Heart left ventricle (tissue), 16 donors: Measurements from ENCODE around the gene CAMTA1. TPM values are rescaled to one million over a fixed set of nuclear protein-coding genes. Genes with fewer than 3 reads are reported as not detected.

ENCODE experiments used
- ATAC-seq, 4 donors: fragments of 200-7000 bp; cut with Tn5 transposase; one replicate each; pipeline ENCODE4 v1.9.1; 2020 to 2022; ENCODE audit warnings: moderate library complexity in 4 of 4, mild to moderate bottlenecking in 3 of 4, moderate number of reproducible peaks in 1 of 4
- DNase-seq, 5 donors: peaks; one replicate each; pipeline ENCODE4 v3.0.0-alpha.2; 2020
- H3K27ac ChIP-seq, 12 donors: fragments of 200-600 bp; sonication (generic) in 4 of 12; one replicate each; pipeline versions ENCODE4 v1.5.0 to v1.8.0; 2016 to 2022; ENCODE audit warnings: mild to moderate bottlenecking in 2 of 12
- H3K27me3 ChIP-seq, 9 donors: fragments of 200-600 bp; sonication (generic) in 2 of 9; one replicate each; pipeline versions ENCODE4 v1.5.1 to v1.8.0; 2016 to 2022; ENCODE audit warnings: mild to moderate bottlenecking in 3 of 9
- H3K36me3 ChIP-seq, 9 donors: fragments of 200-600 bp; sonication (generic) in 2 of 9; one replicate each; pipeline versions ENCODE4 v1.5.0 to v1.8.0; 2018 to 2022; ENCODE audit warnings: mild to moderate bottlenecking in 2 of 9
- H3K4me1 ChIP-seq, 12 donors: fragments of 200-600 bp; sonication (generic) in 4 of 12; one replicate each; pipeline versions ENCODE4 v1.5.0 to v1.8.0; 2016 to 2022; ENCODE audit warnings: mild to moderate bottlenecking in 3 of 12
- H3K4me3 ChIP-seq, 12 donors: fragments of 200-600 bp; sonication (generic) in 4 of 12; one replicate each; pipeline versions ENCODE4 v1.5.0 to v1.8.0; 2017 to 2022; ENCODE audit warnings: mild to moderate bottlenecking in 9 of 12, moderate library complexity in 4 of 12
- H3K9me3 ChIP-seq, 12 donors: fragments of 200-600 bp; sonication (generic) in 4 of 12; one replicate each; pipeline versions ENCODE4 v1.5.0 to v1.8.0; 2016 to 2022; ENCODE audit warnings: mild to moderate bottlenecking in 1 of 12
- CTCF ChIP-seq, 12 donors: fragments of 200-600 bp; sonication (generic) in 4 of 12; IDR thresholded peaks; one replicate each; pipeline versions ENCODE4 v1.5.0 to v1.8.0; 2018 to 2022; ENCODE audit warnings: antibody characterized with exemption in 12 of 12, mild to moderate bottlenecking in 5 of 12
- POLR2A ChIP-seq, 2 donors: fragments of 450-650 bp; IDR thresholded peaks; one replicate each; pipeline ENCODE4 v1.6.1; 2017; ENCODE audit warnings: antibody characterized with exemption in 2 of 2, mild to moderate bottlenecking in 2 of 2, moderate library complexity in 2 of 2
- WGBS, 4 donors: extraction: QIAGEN DNeasy Blood & Tissue Kit in 2 of 4; methylation state at CpG; one replicate each; pipeline versions ENCODE4 v1.1.5 to v1.1.7; 2013 to 2018; 5-methylcytosine and 5-hydroxymethylcytosine counted together
- intact Hi-C, 10 donors: fragments of 100-400 bp; cut with DNase I; formaldehyde crosslinking; loops; one replicate each; pipeline versions ENCODE4 v1.11.1 to v1.14.2; 2022
- polyA plus RNA-seq, 2 donors: library from polyadenylated mRNA; stranded (reverse); fragments of 200-250 nt; gene quantifications; one replicate each; pipeline ENCODE4 v1.2.3, GENCODE V29; 2013
- total RNA-seq, 9 donors: library from RNA; depleted of rRNA in 2 of 9; stranded (reverse); fragments of >200 nt in 2 of 9; fragmentation: NEBNext Ultra II Directional in 3 of 9; extraction: Animal tissue kit (Norgen Biotek cat#: 25700) in 3 of 9; gene quantifications; one replicate each; pipeline versions ENCODE4 v1.1.0 to v1.2.4, GENCODE V29; 2016 to 2023
- donor health status: ischemic (EF 13 %, LVEDD 7.1; RV severe dilation, severe dysfunction).
- donor health status: healthy with polysubstance abuse.
- donor health status: DM: no; HTN: yes; CAD: no.
- donor health status: DM: no; HTN: no; CAD: no.
- donor health status: ischemic (EF 25% LVEDD 6.9; RV normal size, moderate dysfunction).
- donor health status: ischemic (EF 25% LVEDD 5.7; RV mildly dilated, moderate dysfunction).
- donor health status: healthy.
- donor health status: DM: yes; HTN: yes; CAD: no.
- donor health status: ischemic (EF 35%, LVEDD 5.7; RV mildly dilated, moderate dysfunction).
- donor health status: nonischemic (EF 11% LVEDD 7.7; RV severe dilation, severe dysfunction).
- donor health status: DM: yes; HTN: yes; CAD: no.
- donor health status: PGD.
- donor health status: ischemic (EF 29% LVEDD 5.4; RV normal size, mild dysfunction).
- donor health status: nonischemic (EF 23%, LVEDD 6.1; RV moderate dilation, normal function).

The CAMTA1 gene
- total and polyA plus RNA-seq, 11 donors = 114 to 303 (median 137) TPM

GRCh38 chr1:6923416-6923815 is 138.2 kb downstream of the CAMTA1 start:
- H3K4me1 ChIP-seq = peaks cover 0 to 37% (median 12%) of the 10 kb centered on the region in 12 donors
- DNase-seq = no peak
- H3K27ac ChIP-seq = peak overlapping the region in 2 of 12 donors; percentile 32 to 44
- H3K36me3 ChIP-seq = no peaks in the 10 kb centered on the region
- no peak for TF ChIP-seq CTCF (IDR thresholded peaks at IDR 0.05)
- no peak for TF ChIP-seq POLR2A (IDR thresholded peaks at IDR 0.05)
- H3K27me3 ChIP-seq = no peaks in the 10 kb centered on the region
- no peak overlapping the region for H3K4me3 ChIP-seq
- no peak for ATAC-seq
- intact Hi-C loops = no loop called here
- WGBS, 4 donors = 86 to 96% (median 93%) methylated on average over 6 of the region's 6 CpGs
- H3K9me3 ChIP-seq = no peaks in the 10 kb centered on the region

GRCh38 chr1:6923955-6924881 is 139.0 kb downstream of the CAMTA1 start:
- ATAC-seq (no peak), DNase-seq (no peak)
- 56 to 61% (median 56%) methylated on average over 18 of the region's 18 CpGs for WGBS, 4 donors
- peak overlapping the region in 4 of 12 donors; percentile 9 to 43 (median 24) for H3K27ac ChIP-seq
- H3K4me1 ChIP-seq = peaks cover 0 to 37% (median 12%) of the 10 kb centered on the region in 12 donors
- no peak for TF ChIP-seq POLR2A (IDR thresholded peaks at IDR 0.05)
- no peak for TF ChIP-seq CTCF (IDR thresholded peaks at IDR 0.05)
- intact Hi-C loops = no loop called here
- H3K36me3 ChIP-seq = no peaks in the 10 kb centered on the region
- H3K9me3 ChIP-seq = no peaks in the 10 kb centered on the region
- H3K27me3 ChIP-seq = no peaks in the 10 kb centered on the region
- no peak overlapping the region for H3K4me3 ChIP-seq

- Histone ChIP-seq H3K4me1 (peaks cover 0 to 37% (median 12%) of the 10 kb centered on the region in 12 donors), H3K36me3 (no peaks in the 10 kb centered on the region), H3K9me3 (no peaks in the 10 kb centered on the region), H3K27ac (peak overlapping the region in 2 of 12 donors; percentile 13 to 32), H3K4me3 (no peak overlapping the region), H3K27me3 (no peaks in the 10 kb centered on the region)
- intact Hi-C loops = no loop called here
- TF ChIP-seq POLR2A (IDR thresholded peaks at IDR 0.05) (no peak), CTCF (IDR thresholded peaks at IDR 0.05) (no peak)
- DNase-seq (no peak), ATAC-seq (peak in 1 of 4 donors; percentile 21)
- 61 to 76% (median 63%) methylated on average over 3 to 4 of the region's 4 CpGs for WGBS, 4 donors
These were observed 139.6 kb downstream of the CAMTA1 start for GRCh38 chr1:6924891-6925290.

- no peak for ATAC-seq
- no peak overlapping the region for H3K27ac ChIP-seq
- H3K9me3 ChIP-seq = no peaks in the 10 kb centered on the region
- DNase-seq = no peak
- WGBS, 4 donors = 57 to 70% (median 63%) methylated on average over 2 to 4 of the region's 4 CpGs
- H3K4me3 ChIP-seq = no peak overlapping the region
- TF ChIP-seq POLR2A (IDR thresholded peaks at IDR 0.05) = no peak
- H3K27me3 ChIP-seq = no peaks in the 10 kb centered on the region
- H3K4me1 ChIP-seq = peaks cover 0 to 32% (median 9%) of the 10 kb centered on the region in 12 donors
- intact Hi-C loops = no loop called here
- H3K36me3 ChIP-seq = no peaks in the 10 kb centered on the region
These were observed 142.4 kb downstream of the CAMTA1 start for GRCh38 chr1:6927626-6928025.
